ENCODE results near the gene ERI3.

ERI3 gene

GRCh38 chr1:44348061-44348485 lies 7.0 kb downstream of the ERI3 start:
- DNase-seq = no peak

GRCh38 chr1:44347280-44347679 lies 7.8 kb downstream of the ERI3 start:
- DNase-seq = no peak

- DNase-seq = no peak
Observed at GRCh38 chr1:44346878-44347277, 8.2 kb downstream of the ERI3 start.

GRCh38 chr1:44346184-44346583 lies 8.9 kb downstream of the ERI3 start:
- DNase-seq = no peak

- no peak for DNase-seq
Observed at GRCh38 chr1:44345187-44345775, 9.8 kb downstream of the ERI3 start.

GRCh38 chr1:44339731-44340130 lies 15.3 kb downstream of the ERI3 start:
- DNase-seq = no peak

- DNase-seq = no peak
Observed at GRCh38 chr1:44338136-44338535, 16.9 kb downstream of the ERI3 start.

GRCh38 chr1:44336668-44337067 lies 18.4 kb downstream of the ERI3 start:
- DNase-seq = no peak

GRCh38 chr1:44334968-44335367 lies 20.1 kb downstream of the ERI3 start:
- no peak for DNase-seq

- no peak for DNase-seq
Observed at GRCh38 chr1:44333376-44333775, 21.7 kb downstream of the ERI3 start.

GRCh38 chr1:44332505-44332904 lies 22.6 kb downstream of the ERI3 start:
- no peak for DNase-seq

GRCh38 chr1:44330935-44331334 lies 24.1 kb downstream of the ERI3 start:
- no peak for DNase-seq

GRCh38 chr1:44328671-44329416 lies 26.2 kb downstream of the ERI3 start:
- DNase-seq = no peak

GRCh38 chr1:44327679-44328491 lies 27.2 kb downstream of the ERI3 start:
- no peak for DNase-seq

- DNase-seq = no peak
Observed at GRCh38 chr1:44326821-44327465, 28.1 kb downstream of the ERI3 start.

GRCh38 chr1:44326024-44326701 lies 28.9 kb downstream of the ERI3 start:
- DNase-seq = no peak

GRCh38 chr1:44323947-44324346 lies 31.1 kb downstream of the ERI3 start:
- no peak for DNase-seq

GRCh38 chr1:44322367-44322766 lies 32.7 kb downstream of the ERI3 start:
- no peak for DNase-seq

- DNase-seq = no peak
Observed at GRCh38 chr1:44321466-44321865, 33.6 kb downstream of the ERI3 start.

GRCh38 chr1:44318097-44319088 lies 36.7 kb downstream of the ERI3 start:
- DNase-seq = peak; percentile 59

- no peak for DNase-seq
Observed at GRCh38 chr1:44316231-44316759, 38.8 kb downstream of the ERI3 start.
